Pancreas (tissue), 10 donors: ENCODE measurements around the gene ZBTB43. TPM values are rescaled to one million over a fixed set of nuclear protein-coding genes. Genes with fewer than 3 reads are reported as not detected.

Experiments
- ATAC-seq, 4 donors: fragments of 200-7000 bp; cut with Tn5 transposase; one replicate each; pipeline versions ENCODE4 v1.8.0 to v1.9.1; 2020; ENCODE audit warnings: mild to moderate bottlenecking in 4 of 4, moderate library complexity in 4 of 4
- DNase-seq, 6 donors: peaks; one replicate each; pipeline ENCODE4 v3.0.0-alpha.2; 2020
- FAIRE-seq: peaks from 2 replicates; lab custom pipeline; 2012; peaks lifted over from hg19 to GRCh38; lab: Jason Lieb, UNC
- H3K27ac ChIP-seq, 4 donors: fragments of 200-600 bp; sonication (generic); 1 replicate in 3 of 4; 2 replicates in 1 of 4; pipeline versions ENCODE4 v1.5.0 to v1.8.0; 2020
- H3K27me3 ChIP-seq, 4 donors: fragments of 200-600 bp; one replicate each; pipeline ENCODE4 v1.8.0; 2021
- H3K36me3 ChIP-seq, 3 donors: fragments of 200-600 bp; sonication (generic) in 1 of 3; one replicate each; pipeline versions ENCODE4 v1.5.0 to v1.8.0; 2020 to 2021
- H3K4me1 ChIP-seq, 3 donors: fragments of 200-600 bp; one replicate each; pipeline ENCODE4 v1.8.0; 2021
- H3K4me3 ChIP-seq, 4 donors: fragments of 200-600 bp; sonication (generic) in 2 of 4; one replicate each; pipeline versions ENCODE4 v1.5.0 to v1.8.0; 2020 to 2021
- H3K9me3 ChIP-seq, 4 donors: fragments of 200-600 bp; one replicate each; pipeline ENCODE4 v1.8.0; 2021
- WGBS, 2 donors: extraction: QIAGEN DNeasy Blood & Tissue Kit; methylation state at CpG; one replicate each; pipeline ENCODE4 v1.1.7; 2013; 5-methylcytosine and 5-hydroxymethylcytosine counted together
- intact Hi-C, 3 donors: fragments of 100-400 bp; cut with DNase I; formaldehyde crosslinking; loops; one replicate each; pipeline versions ENCODE4 v1.11.1 to v1.14.2; 2022
- polyA plus RNA-seq, 2 donors: library from polyadenylated mRNA; stranded (reverse); fragments of 200-250 nt; gene quantifications; one replicate each; pipeline ENCODE4 v1.2.3, GENCODE V29; 2013
- total RNA-seq, 6 donors: library from RNA; stranded (reverse); fragmentation: NEBNext Ultra II Directional in 4 of 6; extraction: Animal tissue kit (Norgen Biotek cat#: 25700) in 4 of 6; gene quantifications; one replicate each; pipeline versions ENCODE4 v1.2.1 to v1.2.4, GENCODE V29; 2021 to 2023
- TF ChIP-seq, protein P1 (sequence below), 4 donors: fragments of 200-600 bp; sonication (generic) in 3 of 4; IDR thresholded peaks; one replicate each; pipeline versions ENCODE4 v1.5.0 to v1.8.0; 2021; ENCODE audit warnings: antibody characterized with exemption in 4 of 4
- donor health status: healthy with polysubstance abuse.
- donor health status: DM: no; HTN: no; CAD: no; lungs with moderate emphysema.
- donor health status: DM: no; HTN: no; CAD: no.
- donor health status: control.
- donor health status: control.
- donor health status: Bipolar disorder and iron deficiency.
- donor health status: DM: yes; HTN: yes; CAD: no.
- donor health status: DM: no; HTN: no; CAD: no.
- donor health status: DM: no; HTN: no; CAD: no.
- donor health status: DM: yes; HTN: yes; CAD: no.

Gene ZBTB43
- total and polyA plus RNA-seq, 8 donors = 2.2 to 8.5 (median 5.7) TPM

DNA sequence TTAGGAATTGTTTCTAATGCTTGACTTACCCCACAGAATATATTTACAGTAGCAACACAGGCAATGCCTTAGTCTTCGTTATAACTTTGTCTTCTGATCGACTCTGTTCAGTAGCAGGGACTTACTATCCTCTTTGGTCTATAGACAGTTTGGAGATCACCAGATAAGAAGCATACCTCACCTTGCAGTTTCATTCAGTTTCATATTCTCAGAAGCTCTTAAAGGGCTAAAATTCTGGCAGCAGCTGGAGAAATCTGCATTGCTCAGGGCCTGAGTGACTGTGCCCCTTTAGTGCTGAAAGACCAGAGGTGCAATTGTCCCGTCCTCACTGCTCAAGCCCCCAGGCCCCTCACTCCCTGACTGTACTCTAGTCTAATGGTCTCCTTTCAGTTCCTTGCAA, 26.0 kb downstream of the ZBTB43 start:
- 89 to 93% methylated on average over 3 of the region's 3 CpGs for WGBS, 2 donors
- intact Hi-C loops = no loop called here
- Histone ChIP-seq H3K36me3 (peaks cover 5 to 20% (median 17%) of the 10 kb centered on the region in 3 donors), H3K27ac (no peak overlapping the region), H3K27me3 (no peaks in the 10 kb centered on the region), H3K4me3 (no peak overlapping the region), H3K9me3 (no peaks in the 10 kb centered on the region), H3K4me1 (no peaks in the 10 kb centered on the region)
- no peak for FAIRE-seq
- ATAC-seq = no peak
- DNase-seq = no peak
- TF ChIP-seq, protein P1, sequence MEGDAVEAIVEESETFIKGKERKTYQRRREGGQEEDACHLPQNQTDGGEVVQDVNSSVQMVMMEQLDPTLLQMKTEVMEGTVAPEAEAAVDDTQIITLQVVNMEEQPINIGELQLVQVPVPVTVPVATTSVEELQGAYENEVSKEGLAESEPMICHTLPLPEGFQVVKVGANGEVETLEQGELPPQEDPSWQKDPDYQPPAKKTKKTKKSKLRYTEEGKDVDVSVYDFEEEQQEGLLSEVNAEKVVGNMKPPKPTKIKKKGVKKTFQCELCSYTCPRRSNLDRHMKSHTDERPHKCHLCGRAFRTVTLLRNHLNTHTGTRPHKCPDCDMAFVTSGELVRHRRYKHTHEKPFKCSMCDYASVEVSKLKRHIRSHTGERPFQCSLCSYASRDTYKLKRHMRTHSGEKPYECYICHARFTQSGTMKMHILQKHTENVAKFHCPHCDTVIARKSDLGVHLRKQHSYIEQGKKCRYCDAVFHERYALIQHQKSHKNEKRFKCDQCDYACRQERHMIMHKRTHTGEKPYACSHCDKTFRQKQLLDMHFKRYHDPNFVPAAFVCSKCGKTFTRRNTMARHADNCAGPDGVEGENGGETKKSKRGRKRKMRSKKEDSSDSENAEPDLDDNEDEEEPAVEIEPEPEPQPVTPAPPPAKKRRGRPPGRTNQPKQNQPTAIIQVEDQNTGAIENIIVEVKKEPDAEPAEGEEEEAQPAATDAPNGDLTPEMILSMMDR (IDR thresholded peaks at IDR 0.05) = no peak

DNA sequence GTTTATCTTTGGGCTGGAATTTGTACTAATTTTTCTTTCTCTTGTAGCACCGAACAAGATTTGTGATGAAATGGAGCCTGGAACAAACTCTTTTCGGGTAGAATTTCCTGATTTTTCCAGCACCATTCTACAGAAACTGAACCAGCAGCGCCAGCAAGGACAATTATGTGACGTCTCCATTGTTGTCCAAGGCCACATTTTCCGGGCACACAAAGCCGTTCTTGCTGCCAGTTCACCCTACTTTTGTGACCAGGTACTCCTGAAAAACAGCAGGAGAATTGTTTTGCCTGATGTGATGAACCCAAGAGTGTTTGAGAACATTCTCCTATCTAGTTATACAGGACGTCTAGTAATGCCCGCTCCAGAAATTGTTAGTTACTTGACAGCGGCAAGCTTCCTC, 27.6 kb downstream of the ZBTB43 start:
- DNase-seq (no peak), ATAC-seq (no peak), FAIRE-seq (no peak)
- WGBS, 2 donors = 86 to 87% methylated on average over 9 of the region's 9 CpGs
- Histone ChIP-seq H3K36me3 (peaks cover 5 to 20% (median 17%) of the 10 kb centered on the region in 3 donors), H3K4me1 (no peaks in the 10 kb centered on the region), H3K27me3 (no peaks in the 10 kb centered on the region), H3K4me3 (no peak overlapping the region), H3K9me3 (no peaks in the 10 kb centered on the region), H3K27ac (no peak overlapping the region)
- intact Hi-C loops = no loop called here
- TF ChIP-seq, protein P1 (IDR thresholded peaks at IDR 0.05) = no peak

DNA sequence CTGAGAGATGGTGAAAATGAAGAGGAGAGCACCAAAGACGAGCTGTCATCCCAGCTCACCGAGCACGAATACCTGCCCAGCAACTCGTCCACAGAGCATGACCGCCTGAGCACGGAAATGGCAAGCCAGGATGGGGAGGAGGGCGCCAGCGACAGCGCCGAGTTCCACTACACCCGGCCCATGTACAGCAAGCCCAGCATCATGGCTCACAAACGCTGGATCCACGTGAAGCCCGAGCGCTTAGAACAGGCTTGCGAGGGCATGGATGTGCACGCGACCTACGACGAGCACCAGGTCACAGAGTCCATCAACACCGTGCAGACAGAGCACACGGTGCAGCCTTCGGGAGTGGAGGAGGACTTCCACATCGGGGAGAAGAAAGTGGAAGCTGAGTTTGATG, 28.2 kb downstream of the ZBTB43 start:
- DNase-seq (no peak), ATAC-seq (no peak), FAIRE-seq (no peak)
- 95 to 97% methylated on average over 24 of the region's 24 CpGs for WGBS, 2 donors
- TF ChIP-seq, protein P1 (IDR thresholded peaks at IDR 0.05) = no peak
- Histone ChIP-seq H3K27me3 (no peaks in the 10 kb centered on the region), H3K36me3 (peaks cover 5 to 20% (median 17%) of the 10 kb centered on the region in 3 donors), H3K9me3 (no peaks in the 10 kb centered on the region), H3K4me3 (no peak overlapping the region), H3K27ac (no peak overlapping the region), H3K4me1 (no peaks in the 10 kb centered on the region)
- intact Hi-C loops = no loop called here

DNA sequence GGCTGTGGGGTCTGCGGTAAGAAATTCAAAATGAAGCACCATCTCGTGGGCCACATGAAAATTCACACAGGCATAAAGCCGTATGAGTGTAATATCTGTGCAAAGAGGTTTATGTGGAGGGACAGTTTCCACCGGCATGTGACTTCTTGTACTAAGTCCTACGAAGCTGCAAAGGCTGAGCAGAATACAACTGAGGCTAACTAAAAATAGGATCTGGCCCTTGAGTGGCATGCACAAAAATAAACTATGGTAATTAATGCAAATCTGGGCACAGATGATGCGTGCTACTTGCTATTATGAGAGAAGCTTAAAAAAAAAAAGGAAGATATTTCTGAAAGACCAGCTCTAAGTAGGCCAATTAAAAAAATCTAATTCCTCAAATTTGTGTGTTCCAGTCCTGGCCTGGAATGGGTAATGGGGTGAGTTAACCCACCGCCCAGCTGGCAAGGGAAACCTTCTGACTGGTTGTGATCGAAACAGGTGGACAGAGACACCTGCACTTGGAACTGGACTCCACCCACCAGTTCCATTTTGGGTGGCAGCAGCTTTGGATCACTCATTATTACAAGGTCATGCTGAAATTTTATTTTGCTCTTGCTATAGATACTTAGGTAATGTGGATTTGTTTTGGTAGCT, 29.0 kb downstream of the ZBTB43 start:
- Histone ChIP-seq H3K4me1 (no peaks in the 10 kb centered on the region), H3K9me3 (no peaks in the 10 kb centered on the region), H3K27ac (no peak overlapping the region), H3K36me3 (peaks cover 5 to 20% (median 17%) of the 10 kb centered on the region in 3 donors), H3K27me3 (no peaks in the 10 kb centered on the region), H3K4me3 (no peak overlapping the region)
- DNase-seq (no peak), FAIRE-seq (no peak), ATAC-seq (no peak)
- WGBS, 2 donors = 91 to 95% methylated on average over 8 of the region's 8 CpGs
- intact Hi-C loops = no loop called here
- TF ChIP-seq, protein P1 (IDR thresholded peaks at IDR 0.05) = no peak

DNA sequence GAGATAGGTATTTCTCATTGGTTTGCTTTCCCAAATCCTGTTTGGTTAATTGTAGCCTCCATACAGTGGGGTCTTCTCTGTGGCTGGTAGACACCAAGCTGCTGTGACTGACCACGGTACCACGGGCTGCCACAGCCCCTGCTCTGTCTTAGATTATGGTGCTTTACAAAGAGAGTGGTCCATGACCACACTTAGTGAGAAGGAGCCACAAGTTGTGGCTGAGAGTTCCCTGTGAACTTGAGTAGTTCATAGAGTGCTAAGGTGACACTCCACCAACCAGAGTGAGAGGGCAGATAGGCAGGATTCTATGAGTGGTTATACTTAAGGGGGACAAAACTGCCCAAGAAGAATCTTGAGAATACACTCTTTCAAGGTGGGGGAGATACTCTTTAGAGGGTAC, 29.8 kb downstream of the ZBTB43 start:
- H3K4me3 ChIP-seq = no peak overlapping the region
- TF ChIP-seq, protein P1 (IDR thresholded peaks at IDR 0.05) = no peak
- no peak overlapping the region for H3K27ac ChIP-seq
- H3K4me1 ChIP-seq = no peaks in the 10 kb centered on the region
- 94 to 99% methylated on average over 2 of the region's 2 CpGs for WGBS, 2 donors
- peaks cover 5 to 20% (median 17%) of the 10 kb centered on the region in 3 donors for H3K36me3 ChIP-seq
- no peaks in the 10 kb centered on the region for H3K9me3 ChIP-seq
- DNase-seq (no peak), FAIRE-seq (no peak), ATAC-seq (no peak)
- intact Hi-C loops = no loop called here
- H3K27me3 ChIP-seq = no peaks in the 10 kb centered on the region
